ENCODE results near the gene SMC1B. TPM values are rescaled to one million over a fixed set of nuclear protein-coding genes. Genes with fewer than 3 reads are reported as not detected.

Gene SMC1B
- total RNA-seq, 1 experiment from 2014 or later = 0.10 TPM

GRCh38 chr22:45420011-45420410, 6.6 kb upstream of the SMC1B start:
- no peaks in the 10 kb centered on the region for H3K9me3 ChIP-seq (ENCODE audit: control insufficient read depth, insufficient read depth, low read depth, low read length)
- no peak overlapping the region for H3K27ac ChIP-seq (ENCODE audit: low read length)
- intact Hi-C loops (cut with micrococcal nuclease; ENCODE audit: unreplicated experiment) (no loop called here), in situ Hi-C loops (cut with HindIII; ENCODE audit: low pct_unique_long_range_greater_than_20kb, low sequenced_read_pairs) (no loop called here)
- CTCF ChIA-PET = no interaction called here
- H3K4me1 ChIP-seq (ENCODE audit: control insufficient read depth, insufficient read depth, low read length) = no peaks in the 10 kb centered on the region
- TF ChIP-seq POLR2AphosphoS5 (IDR thresholded peaks at IDR 0.05; ENCODE audit: low read depth, low read length) (no peak), REST (IDR thresholded peaks at IDR 0.05; ENCODE audit: insufficient read depth in 1 of 2, low read depth in 2 of 2, low read length in 1 of 2) (no peak), CTCF (IDR thresholded peaks at IDR 0.05) (no peak), SIN3A (IDR thresholded peaks at IDR 0.05; ENCODE audit: borderline replicate concordance, insufficient read depth, low read depth, low read length) (no peak), TCF7L2 (IDR thresholded peaks at IDR 0.05; ENCODE audit: low read depth, low read length) (no peak)
- no peak overlapping the region for H3K4me3 ChIP-seq (ENCODE audit: low read depth in 2 of 2, low read length in 2 of 2)
- H3K36me3 ChIP-seq (ENCODE audit: control insufficient read depth, insufficient read depth, low read length) = no peaks in the 10 kb centered on the region
- ATAC-seq (no peak), DNase-seq (ENCODE audit: low read depth, low spot score) (no peak)
- no TSS peak for BruUV-seq (replicated peaks)
- no peaks in the 10 kb centered on the region for H3K27me3 ChIP-seq (ENCODE audit: control insufficient read depth, insufficient read depth, low read length)
- POLR2A ChIA-PET = no interaction called here

GRCh38 chr22:45418770-45419138, 5.4 kb upstream of the SMC1B start:
- no peak for DNase-seq (ENCODE audit: low read depth, low spot score)
- BruUV-seq (replicated peaks) = no TSS peak
- ATAC-seq = no peak
- ChIA-PET CTCF (interaction anchor here (0.6 kb wide), 1 partner anchor 162 kb away, joined by 7 read pairs; no protein-coding TSS in a partner anchor), POLR2A (no interaction called here)
- peaks cover 8% of the 10 kb centered on the region for H3K4me1 ChIP-seq (ENCODE audit: control insufficient read depth, insufficient read depth, low read length)
- intact Hi-C loops (cut with micrococcal nuclease; ENCODE audit: unreplicated experiment) (no loop called here), in situ Hi-C loops (cut with HindIII; ENCODE audit: low pct_unique_long_range_greater_than_20kb, low sequenced_read_pairs) (no loop called here)
- no peaks in the 10 kb centered on the region for H3K27me3 ChIP-seq (ENCODE audit: control insufficient read depth, insufficient read depth, low read length)
- H3K9me3 ChIP-seq (ENCODE audit: control insufficient read depth, insufficient read depth, low read depth, low read length) = no peaks in the 10 kb centered on the region
- TF ChIP-seq REST (IDR thresholded peaks at IDR 0.05; ENCODE audit: insufficient read depth in 1 of 2, low read depth in 2 of 2, low read length in 1 of 2) = no peak
- TF ChIP-seq POLR2AphosphoS5 (IDR thresholded peaks at IDR 0.05; ENCODE audit: low read depth, low read length) = no peak
- TF ChIP-seq SIN3A (IDR thresholded peaks at IDR 0.05; ENCODE audit: borderline replicate concordance, insufficient read depth, low read depth, low read length) = no peak
- TF ChIP-seq TCF7L2 (IDR thresholded peaks at IDR 0.05; ENCODE audit: low read depth, low read length) = no peak
- no peak for TF ChIP-seq CTCF (IDR thresholded peaks at IDR 0.05)
- H3K27ac ChIP-seq (ENCODE audit: low read length) = no peak overlapping the region
- no peaks in the 10 kb centered on the region for H3K36me3 ChIP-seq (ENCODE audit: control insufficient read depth, insufficient read depth, low read length)
- no peak overlapping the region for H3K4me3 ChIP-seq (ENCODE audit: low read depth in 2 of 2, low read length in 2 of 2)
